ENCODE results near the gene NOCT.
A peak's percentile ranks its signal among the peaks of the same experiment; 100 is the strongest.

The NOCT gene

GRCh38 chr4:139030614-139031235 is 15.1 kb downstream of the NOCT start:
- peaks cover 0 to 9% of the 10 kb centered on the region in 2 experiments; a peak in 1 of 3 replicates for H3K36me3 ChIP-seq (ENCODE audit: control insufficient read depth in 2 of 2, insufficient read depth in 1 of 2, low read length in 2 of 2)
- ChIA-PET CTCF (interaction anchor here (0.6 to 2.9 kb wide), 42 partner anchors 8 to 627 kb away, joined by 3 to 28 read pairs (median 4); partner anchors contain the start of gene NAA15), POLR2A (interaction anchor here (0.5 to 1.4 kb wide), 5 partner anchors 11 to 270 kb away, joined by 3 to 7 read pairs (median 5); partner anchors contain the start of genes NAA15 and NOCT)
- TF ChIP-seq ZNF654 (tag by site-specific recombination; IDR thresholded peaks at IDR 0.05; ENCODE audit: low read depth) (peak; percentile 97), TRIM28 (IDR thresholded peaks at IDR 0.05; ENCODE audit: borderline replicate concordance, low read length) (peak; percentile 33; the same call in 1 of the 2 replicates), ZNF24 (tag by site-specific recombination; IDR thresholded peaks at IDR 0.05) (no peak), PRDM1 (tag by site-specific recombination; IDR thresholded peaks at IDR 0.05) (no peak), ZNF660 (tag by site-specific recombination; IDR thresholded peaks at IDR 0.05) (peak; percentile 28; the same call in 1 of the 2 replicates), ZNF2 (tag by site-specific recombination; IDR thresholded peaks at IDR 0.05) (peak; percentile 62; the same call in 1 of the 2 replicates), ZNF335 (tag by site-specific recombination; conservative IDR thresholded peaks at IDR 0.05) (peak; percentile 56), CTCF (tag by site-specific recombination; IDR thresholded peaks at IDR 0.05) (peak; percentile 46; the same call in 1 of the 2 replicates), INSM2 (tag by site-specific recombination; IDR thresholded peaks at IDR 0.05) (no peak)
- no peak overlapping the region for H3K27ac ChIP-seq (ENCODE audit: extremely low read depth, low read depth, low read length)
- no peaks in the 10 kb centered on the region for H3K9me3 ChIP-seq (ENCODE audit: control insufficient read depth, insufficient read depth, low read depth, low read length)
- no peaks in the 10 kb centered on the region for H3K4me1 ChIP-seq (ENCODE audit: control insufficient read depth, insufficient read depth, low read length)
- H3K4me3 ChIP-seq (ENCODE audit: low read depth, low read length), result no peak overlapping the region

- ChIA-PET POLR2A (no interaction called here), CTCF (interaction anchor here (0.6 to 0.8 kb wide), 2 partner anchors 14 to 929 kb away, joined by 3 read pairs; no protein-coding TSS in a partner anchor)
- no peaks in the 10 kb centered on the region for H3K4me1 ChIP-seq (ENCODE audit: control insufficient read depth, insufficient read depth, low read length)
- no peak for TF ChIP-seq KLF16 (tag by site-specific recombination; IDR thresholded peaks at IDR 0.05)
- TF ChIP-seq, protein P1, sequence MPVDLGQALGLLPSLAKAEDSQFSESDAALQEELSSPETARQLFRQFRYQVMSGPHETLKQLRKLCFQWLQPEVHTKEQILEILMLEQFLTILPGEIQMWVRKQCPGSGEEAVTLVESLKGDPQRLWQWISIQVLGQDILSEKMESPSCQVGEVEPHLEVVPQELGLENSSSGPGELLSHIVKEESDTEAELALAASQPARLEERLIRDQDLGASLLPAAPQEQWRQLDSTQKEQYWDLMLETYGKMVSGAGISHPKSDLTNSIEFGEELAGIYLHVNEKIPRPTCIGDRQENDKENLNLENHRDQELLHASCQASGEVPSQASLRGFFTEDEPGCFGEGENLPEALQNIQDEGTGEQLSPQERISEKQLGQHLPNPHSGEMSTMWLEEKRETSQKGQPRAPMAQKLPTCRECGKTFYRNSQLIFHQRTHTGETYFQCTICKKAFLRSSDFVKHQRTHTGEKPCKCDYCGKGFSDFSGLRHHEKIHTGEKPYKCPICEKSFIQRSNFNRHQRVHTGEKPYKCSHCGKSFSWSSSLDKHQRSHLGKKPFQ (tag by site-specific recombination; IDR thresholded peaks at IDR 0.05), result peak; percentile 77; the same call in 1 of the 2 replicates
- no peaks in the 10 kb centered on the region for H3K9me3 ChIP-seq (ENCODE audit: control insufficient read depth, insufficient read depth, low read depth, low read length)
- H3K27ac ChIP-seq (ENCODE audit: extremely low read depth, low read depth, low read length), result no peak overlapping the region
- H3K36me3 ChIP-seq (ENCODE audit: control insufficient read depth in 2 of 2, insufficient read depth in 1 of 2, low read length in 2 of 2), result peaks cover 0 to 23% of the 10 kb centered on the region in 2 experiments; a peak in 2 of 3 replicates
- no peak overlapping the region for H3K4me3 ChIP-seq (ENCODE audit: low read depth, low read length)
Measured at GRCh38 chr4:139035650-139036049, 20.1 kb downstream of the NOCT start.

GRCh38 chr4:139036885-139037284 is 21.3 kb downstream of the NOCT start:
- H3K4me3 ChIP-seq (ENCODE audit: low read depth, low read length), result no peak overlapping the region
- peaks cover 0 to 32% of the 10 kb centered on the region in 2 experiments; a peak in 2 of 3 replicates for H3K36me3 ChIP-seq (ENCODE audit: control insufficient read depth in 2 of 2, insufficient read depth in 1 of 2, low read length in 2 of 2)
- H3K27ac ChIP-seq (ENCODE audit: extremely low read depth, low read depth, low read length), result no peak overlapping the region
- H3K4me1 ChIP-seq (ENCODE audit: control insufficient read depth, insufficient read depth, low read length), result no peaks in the 10 kb centered on the region
- CTCF ChIA-PET, result no interaction called here
- H3K9me3 ChIP-seq (ENCODE audit: control insufficient read depth, insufficient read depth, low read depth, low read length), result no peaks in the 10 kb centered on the region
- POLR2A ChIA-PET, result no interaction called here
- no peak for TF ChIP-seq ZFHX2 (tag by site-specific recombination; conservative IDR thresholded peaks at IDR 0.05)
- TF ChIP-seq ZNF585B (tag by site-specific recombination; IDR thresholded peaks at IDR 0.05), result no peak
- TF ChIP-seq ZSCAN16 (tag by site-specific recombination; IDR thresholded peaks at IDR 0.05), result no peak
- TF ChIP-seq ZNF157 (tag by site-specific recombination; IDR thresholded peaks at IDR 0.05), result no peak
- TF ChIP-seq ZNF19 (tag by site-specific recombination; IDR thresholded peaks at IDR 0.05; ENCODE audit: low read depth), result no peak
- TF ChIP-seq HOXA7 (CRISPR knock-in tag; IDR thresholded peaks at IDR 0.05; ENCODE audit: borderline replicate concordance), result no peak
- TF ChIP-seq AEBP2 (tag by site-specific recombination; IDR thresholded peaks at IDR 0.05; ENCODE audit: borderline replicate concordance), result no peak
- no peak for TF ChIP-seq ZNF266 (tag by site-specific recombination; IDR thresholded peaks at IDR 0.05; ENCODE audit: low read depth)
- no peak for TF ChIP-seq HOXD13 (CRISPR knock-in tag; IDR thresholded peaks at IDR 0.05; ENCODE audit: borderline replicate concordance)
- TF ChIP-seq KLF10 (tag by site-specific recombination; IDR thresholded peaks at IDR 0.05), result no peak
- TF ChIP-seq ZNF561 (tag by site-specific recombination; IDR thresholded peaks at IDR 0.05; ENCODE audit: borderline replicate concordance), result no peak
- TF ChIP-seq ZNF624 (tag by site-specific recombination; IDR thresholded peaks at IDR 0.05), result no peak
- no peak for TF ChIP-seq ZNF629 (tag by site-specific recombination; IDR thresholded peaks at IDR 0.05)
